GM12801 (cell line): Measurements from ENCODE around the gene CILP2.

Source experiments
- CTCF ChIP-seq: IDR thresholded peaks from one replicate; pipeline ENCODE4 v1.5.1; 2011; ENCODE audit warnings: control low read depth; ENCODE audit not compliant: insufficient read length; ENCODE audit errors: extremely low read depth

CILP2 gene, protein sequence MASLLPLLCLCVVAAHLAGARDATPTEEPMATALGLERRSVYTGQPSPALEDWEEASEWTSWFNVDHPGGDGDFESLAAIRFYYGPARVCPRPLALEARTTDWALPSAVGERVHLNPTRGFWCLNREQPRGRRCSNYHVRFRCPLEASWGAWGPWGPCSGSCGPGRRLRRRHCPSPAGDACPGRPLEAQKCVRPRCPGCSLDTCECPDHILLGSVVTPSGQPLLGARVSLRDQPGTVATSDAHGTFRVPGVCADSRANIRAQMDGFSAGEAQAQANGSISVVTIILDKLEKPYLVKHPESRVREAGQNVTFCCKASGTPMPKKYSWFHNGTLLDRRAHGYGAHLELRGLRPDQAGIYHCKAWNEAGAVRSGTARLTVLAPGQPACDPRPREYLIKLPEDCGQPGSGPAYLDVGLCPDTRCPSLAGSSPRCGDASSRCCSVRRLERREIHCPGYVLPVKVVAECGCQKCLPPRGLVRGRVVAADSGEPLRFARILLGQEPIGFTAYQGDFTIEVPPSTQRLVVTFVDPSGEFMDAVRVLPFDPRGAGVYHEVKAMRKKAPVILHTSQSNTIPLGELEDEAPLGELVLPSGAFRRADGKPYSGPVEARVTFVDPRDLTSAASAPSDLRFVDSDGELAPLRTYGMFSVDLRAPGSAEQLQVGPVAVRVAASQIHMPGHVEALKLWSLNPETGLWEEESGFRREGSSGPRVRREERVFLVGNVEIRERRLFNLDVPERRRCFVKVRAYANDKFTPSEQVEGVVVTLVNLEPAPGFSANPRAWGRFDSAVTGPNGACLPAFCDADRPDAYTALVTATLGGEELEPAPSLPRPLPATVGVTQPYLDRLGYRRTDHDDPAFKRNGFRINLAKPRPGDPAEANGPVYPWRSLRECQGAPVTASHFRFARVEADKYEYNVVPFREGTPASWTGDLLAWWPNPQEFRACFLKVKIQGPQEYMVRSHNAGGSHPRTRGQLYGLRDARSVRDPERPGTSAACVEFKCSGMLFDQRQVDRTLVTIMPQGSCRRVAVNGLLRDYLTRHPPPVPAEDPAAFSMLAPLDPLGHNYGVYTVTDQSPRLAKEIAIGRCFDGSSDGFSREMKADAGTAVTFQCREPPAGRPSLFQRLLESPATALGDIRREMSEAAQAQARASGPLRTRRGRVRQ

DNA sequence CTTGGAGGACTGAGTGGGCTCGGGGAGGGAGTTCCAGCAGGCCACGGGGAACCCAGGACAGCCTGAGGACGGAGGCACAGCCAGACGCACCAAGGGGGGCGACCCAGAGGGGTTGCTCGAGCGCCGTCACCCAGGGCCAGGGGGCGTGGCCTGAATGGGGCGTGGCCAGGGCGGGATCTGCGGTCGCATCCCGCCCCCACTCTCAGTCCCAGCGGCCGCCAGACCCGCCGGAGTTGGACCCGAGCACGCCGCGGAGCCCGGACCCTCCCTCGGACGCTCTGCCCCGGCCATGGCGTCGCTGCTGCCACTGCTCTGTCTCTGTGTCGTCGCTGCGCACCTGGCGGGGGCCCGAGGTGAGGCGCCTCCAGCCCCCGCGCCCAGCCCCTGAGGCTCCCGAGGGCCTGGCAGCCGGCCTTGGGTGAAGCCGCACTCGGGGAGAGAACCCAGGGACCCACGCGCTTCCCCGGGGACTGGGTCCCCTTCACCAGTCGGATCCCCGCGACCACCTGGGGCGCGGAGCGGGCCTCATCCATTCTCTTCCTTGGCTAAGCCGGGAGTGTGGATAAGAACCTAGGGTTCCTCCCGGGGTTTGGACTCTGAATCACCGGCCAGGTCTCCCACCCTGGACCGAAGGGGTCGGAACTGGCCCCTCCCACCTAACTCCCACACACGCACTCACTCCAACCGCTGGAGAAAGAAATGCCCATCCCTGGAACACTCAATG is at the start of gene CILP2:
Gene CILP2 (plus strand): TSS at position 205 of the 724 bp plus-strand sequence. CDS start 85 bp downstream, at position 290.
- TF ChIP-seq CTCF = no peak

DNA sequence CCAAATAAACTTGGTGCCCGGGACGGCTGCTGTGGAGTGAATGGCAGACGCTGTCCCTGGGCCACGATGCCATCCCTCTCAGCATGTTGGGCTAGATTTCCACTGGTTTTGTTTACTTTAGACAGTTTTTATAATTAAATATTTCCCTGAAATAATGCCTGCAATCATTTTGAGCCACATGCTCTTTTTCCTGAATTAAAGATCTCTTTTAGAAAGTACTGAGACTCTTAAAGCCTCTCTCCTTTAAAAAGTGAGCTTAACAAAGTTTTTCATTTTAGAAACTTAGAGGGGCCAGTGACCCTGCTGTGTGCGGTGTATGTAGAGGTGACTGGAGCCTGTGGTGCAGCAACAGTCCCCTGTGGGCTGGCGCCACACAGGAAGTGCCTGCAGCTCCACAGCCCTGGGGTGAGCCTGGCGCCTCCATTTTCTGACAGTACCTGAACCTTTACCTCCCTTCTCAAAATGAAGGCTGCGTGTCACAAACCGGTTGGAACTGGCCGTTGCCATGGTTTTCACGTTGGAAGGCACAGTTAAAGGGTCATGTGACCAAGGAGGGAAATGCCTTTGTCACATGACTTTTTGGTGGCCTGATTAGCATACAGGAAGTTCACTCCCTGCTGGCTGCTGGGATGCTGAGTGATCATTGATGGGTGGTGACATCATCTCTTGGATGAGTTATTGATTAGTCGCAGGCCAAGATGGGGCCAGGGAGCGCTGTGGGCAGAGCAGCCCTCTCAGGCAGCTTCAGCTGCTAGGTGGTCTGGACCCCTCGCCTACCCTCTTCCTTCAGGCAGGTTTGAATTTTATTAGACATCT is 49.0 kb upstream of the CILP2 start:
- TF ChIP-seq CTCF = no peak

- TF ChIP-seq CTCF = no peak
Observed at GRCh38 chr19:19489804-19490204, 48.3 kb upstream of the CILP2 start.

- TF ChIP-seq CTCF = no peak
Observed at GRCh38 chr19:19490214-19490968, 47.7 kb upstream of the CILP2 start.

DNA sequence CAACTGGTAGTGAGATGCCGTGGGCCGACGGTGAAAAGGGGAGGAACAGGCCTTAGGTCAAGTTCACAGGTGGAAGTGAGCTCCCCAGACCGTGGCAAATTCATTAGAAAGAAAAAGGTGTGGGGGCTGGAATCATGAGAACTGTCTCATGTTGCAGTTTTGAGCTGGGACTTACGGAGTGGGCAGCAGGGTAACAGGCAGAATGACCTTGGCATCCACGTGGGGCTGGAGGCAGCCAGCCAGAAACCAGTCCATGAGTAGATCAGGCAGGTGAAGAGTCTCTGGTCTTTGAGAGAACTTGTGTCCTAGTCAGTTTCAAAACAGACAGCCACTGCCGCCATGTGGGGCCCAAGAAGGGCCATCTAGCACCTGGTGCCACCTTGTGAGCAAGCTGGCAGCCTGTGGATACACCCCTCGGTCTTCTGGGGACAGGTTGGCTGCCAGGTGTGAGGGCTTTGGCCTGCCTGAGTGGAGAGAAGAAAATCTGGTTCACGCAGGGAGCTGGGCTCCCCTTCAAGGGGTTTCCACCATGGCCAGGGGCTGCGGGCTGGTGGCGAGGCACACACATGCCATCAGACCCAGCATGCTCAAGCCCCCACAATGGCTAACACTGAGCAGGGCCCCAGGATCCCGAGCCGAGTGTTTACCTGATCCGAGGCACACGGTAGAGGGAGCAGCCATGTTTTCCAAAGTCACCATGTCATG is 46.6 kb upstream of the CILP2 start:
- TF ChIP-seq CTCF = no peak
